Middle frontal gyrus (tissue), 1 donor: ENCODE data around the gene TMSB15B.
"Not testable (repeated sequence)": the region's sequence is repeated elsewhere in the genome, so short reads cannot be mapped to it uniquely, and the experiment has no call there.

Experiments
- DNase-seq: peaks from one replicate; pipeline ENCODE4 v3.0.0-alpha.2; 2015; ENCODE audit warnings: low spot score; ENCODE audit errors: extremely low spot score

TMSB15B gene

DNA sequence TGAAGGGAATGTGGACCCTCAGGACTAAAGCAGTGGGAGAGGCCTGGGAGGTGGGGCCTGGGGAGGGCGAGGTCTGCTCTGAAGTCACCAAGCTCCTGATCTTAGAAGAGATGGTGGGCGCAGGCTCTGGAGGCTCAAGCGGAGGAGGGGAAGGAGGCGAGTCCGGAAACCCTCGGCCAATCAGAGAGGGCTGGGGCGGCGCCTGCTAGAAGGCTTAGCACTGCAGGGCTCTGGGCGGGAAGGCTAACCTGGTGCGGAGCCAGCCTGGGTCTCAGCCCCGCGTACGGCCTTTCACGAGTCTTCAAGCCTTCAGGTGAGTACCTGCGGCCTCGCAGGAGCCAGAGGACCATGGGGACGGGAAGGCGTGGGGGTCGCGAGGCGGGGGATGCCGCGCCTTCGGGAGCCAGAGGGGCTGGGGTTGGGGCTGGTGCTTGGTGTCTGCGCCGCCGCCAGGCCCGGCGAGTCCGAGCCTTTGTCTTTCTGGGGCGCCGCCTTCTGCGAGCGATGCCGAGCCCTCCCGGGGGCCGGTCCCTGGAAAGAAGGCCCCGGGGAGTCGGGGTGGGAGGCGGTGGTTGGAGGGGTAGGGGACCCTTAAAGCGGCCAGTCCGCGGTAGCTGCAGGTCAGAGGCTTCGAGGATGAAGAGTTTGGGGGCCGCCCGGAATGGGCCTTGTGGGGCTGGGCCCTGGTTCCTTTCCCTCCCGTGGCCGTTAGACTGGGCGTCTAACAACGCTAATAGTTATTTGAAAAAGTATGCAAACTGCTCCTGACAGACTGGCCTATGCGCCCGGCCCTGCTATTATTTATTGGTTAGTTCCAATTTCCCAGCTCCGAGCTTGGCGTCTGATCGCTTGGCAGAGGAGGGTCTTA, at the start of gene TMSB15B:
TSS of gene TMSB15B (plus strand) at position 217 of the 868 bp plus-strand sequence.
- DNase-seq, result not testable (repeated sequence)

DNA sequence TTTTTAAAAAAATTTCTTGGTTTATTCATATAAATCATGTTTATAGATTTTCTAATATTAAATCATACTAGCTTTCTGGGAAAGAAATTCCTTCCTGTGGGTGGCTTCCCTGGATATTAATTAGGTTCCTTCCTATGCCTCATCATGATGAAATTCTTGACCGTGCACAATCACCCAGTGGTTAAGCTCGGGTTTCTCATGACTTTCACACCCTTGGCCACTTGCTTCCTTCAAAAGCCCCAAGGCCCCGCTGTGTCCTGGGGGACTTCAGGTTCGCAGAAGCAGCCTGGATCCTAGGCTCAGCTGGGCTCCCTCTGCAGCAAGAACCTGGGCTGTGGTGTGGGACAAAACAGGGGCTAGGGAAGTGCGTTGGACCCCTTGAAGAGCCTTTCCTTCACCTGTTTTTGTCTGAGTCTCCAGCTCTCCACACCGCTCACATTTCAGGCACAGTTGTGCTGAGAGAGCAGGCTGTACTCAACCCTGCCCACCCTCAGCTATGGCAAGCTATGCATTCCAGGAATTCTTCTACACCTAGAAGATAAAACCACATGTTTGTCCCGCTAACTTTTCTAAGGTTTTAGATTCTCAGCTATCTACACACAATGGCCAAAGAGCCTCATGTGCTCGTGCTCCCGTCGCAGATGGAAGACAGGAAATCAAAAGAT, 48.9 kb upstream of the TMSB15B start:
- DNase-seq, result no peak

DNA sequence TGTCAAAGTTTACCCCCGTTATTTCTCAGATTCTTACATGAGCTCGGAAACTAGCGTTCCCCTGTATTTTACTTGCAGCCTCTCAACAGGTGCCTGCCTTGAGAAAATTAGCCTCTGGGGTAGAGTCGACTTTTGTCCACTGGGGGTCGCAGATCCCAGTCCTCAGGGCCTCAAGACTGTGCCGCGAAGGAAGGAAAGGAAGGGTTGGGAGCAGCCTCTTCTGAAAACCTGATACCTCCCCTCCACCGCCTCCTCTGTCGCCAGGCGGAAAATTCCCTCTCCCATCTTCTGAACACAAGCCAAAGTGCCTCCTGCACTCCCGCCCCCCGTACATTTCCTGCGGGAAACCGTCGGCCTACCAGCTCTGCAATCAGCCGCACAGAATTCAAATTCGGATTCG, 44.4 kb upstream of the TMSB15B start:
- peak; percentile 6 for DNase-seq

DNA sequence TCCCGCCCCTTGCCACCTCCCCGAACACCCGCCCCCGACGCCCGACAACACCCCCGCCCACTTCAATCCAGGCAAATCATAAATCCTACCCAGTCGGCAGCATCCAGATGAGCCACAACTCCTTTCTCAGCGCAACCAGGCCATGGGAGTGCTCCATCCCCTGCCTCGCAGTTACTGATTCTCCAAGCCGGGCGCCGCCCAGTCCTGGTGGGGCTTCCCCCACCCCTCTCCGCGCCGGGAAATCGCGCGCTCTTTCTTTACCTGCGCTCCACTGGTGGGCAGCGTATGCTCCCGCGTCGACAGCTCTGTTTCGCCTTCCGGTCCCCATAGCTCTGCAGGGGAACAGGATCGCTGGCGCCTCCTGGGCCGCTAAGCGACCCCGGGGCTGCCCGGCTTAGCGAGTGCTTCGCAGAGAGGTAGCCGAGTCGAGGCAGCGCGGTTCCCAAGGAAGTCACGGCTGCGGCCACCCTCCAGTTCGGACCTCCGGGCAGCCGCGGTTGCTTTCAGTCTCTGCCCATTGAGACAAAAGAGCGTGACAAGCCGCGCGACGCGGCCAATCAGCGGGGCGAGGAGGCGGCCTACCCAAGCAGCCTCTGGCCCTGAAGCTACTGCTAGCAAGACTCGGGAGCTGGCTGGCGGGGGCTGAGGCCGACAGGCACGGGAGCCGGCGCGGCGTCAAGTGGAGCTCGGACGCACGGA, 43.7 kb upstream of the TMSB15B start:
- peak; percentile 3 for DNase-seq

DNA sequence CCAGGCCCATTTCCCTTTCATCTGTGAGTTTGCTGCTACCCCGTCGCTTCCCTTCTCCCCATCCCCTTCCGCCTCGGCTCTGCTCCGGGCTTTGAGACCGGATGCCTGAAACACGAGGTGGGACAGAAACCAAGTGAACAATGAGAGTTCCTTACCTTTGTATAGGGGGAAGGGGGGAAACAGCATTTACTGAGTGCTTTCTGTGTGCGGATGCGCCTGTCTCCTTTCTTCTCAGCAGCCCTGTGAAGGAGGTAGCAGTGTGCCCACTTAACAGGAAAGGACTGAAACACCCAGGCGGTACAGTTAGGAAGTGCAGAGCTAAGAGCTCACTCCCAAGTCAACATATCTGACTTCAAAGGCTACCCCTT, 43.2 kb upstream of the TMSB15B start:
- no peak for DNase-seq

DNA sequence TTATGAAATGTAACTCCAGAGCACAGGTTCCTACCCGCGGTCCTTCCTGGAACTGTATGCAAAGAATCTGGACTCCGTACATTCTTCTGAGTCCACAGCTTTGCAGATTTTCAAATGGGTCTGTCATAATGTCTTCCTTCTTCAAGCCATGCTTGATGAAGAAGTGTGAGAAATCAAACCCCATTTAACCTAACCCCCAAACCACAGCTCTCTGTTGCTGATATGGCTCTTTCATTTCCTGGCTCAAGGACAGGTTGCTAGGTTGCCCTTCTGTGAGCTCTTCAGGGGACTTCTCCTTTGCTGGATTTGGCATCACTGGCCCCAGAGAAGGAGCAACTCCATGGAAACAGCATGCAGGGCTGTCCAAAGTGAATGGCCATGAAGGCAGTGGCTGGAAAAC, 41.9 kb upstream of the TMSB15B start:
- not testable (repeated sequence) for DNase-seq

DNA sequence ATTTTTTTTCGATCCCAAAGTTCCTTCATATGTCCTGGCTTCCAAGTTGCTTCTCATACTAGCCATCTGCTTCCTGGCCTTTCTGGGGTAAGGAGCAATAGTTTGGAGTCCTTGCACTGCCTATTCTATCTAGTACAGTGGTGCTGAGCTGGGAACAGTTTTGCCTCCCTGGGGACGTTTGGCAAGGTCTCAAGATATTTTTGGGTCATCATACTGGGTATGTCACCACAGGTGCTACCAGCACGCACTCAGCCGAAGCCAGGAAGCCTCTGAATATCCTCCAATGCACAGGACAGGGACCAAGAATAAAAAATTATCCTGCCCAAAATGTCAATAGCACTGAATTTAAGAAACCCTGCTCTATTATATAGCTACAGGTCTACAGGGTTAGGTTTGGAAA, 35.4 kb upstream of the TMSB15B start:
- no peak for DNase-seq

DNA sequence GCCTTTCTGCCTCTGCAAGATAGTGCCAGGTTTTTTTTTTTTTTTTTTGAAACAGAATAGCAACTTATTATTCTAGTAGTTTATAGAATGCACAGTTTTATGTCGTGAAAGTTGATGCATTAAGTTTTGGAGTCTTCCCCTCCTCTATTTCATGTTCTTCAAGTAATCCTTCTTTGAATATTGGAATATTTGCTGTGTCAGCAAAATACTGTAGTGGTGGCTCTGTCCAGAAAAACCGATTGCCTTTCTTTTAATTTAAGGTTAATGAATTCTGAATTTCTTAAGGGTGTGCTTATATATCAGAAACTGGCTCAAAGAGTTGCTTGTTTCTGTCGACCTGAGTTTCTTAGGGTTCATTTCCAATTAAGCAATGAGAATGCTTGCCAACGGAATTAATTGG, 34.8 kb upstream of the TMSB15B start:
- DNase-seq, result no peak

DNA sequence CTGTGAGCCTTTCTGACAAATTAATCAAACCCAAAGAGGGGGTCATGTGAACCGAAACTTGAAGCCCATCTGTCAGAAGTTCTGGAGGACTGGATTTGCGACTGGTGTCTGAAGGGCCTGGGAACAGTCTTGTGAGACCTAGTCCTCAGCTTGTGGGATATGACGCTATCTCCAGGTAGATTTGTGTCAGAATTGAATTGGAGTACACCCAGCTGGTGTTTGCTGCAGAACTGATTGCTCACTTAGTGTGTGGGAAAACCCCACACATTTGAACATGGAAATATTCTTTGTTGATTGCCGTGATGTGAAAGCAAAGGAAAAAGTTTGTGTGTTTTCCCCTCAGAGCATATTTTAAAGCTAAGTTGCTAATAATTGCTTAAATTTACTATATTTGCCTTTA, 30.3 kb upstream of the TMSB15B start:
- no peak for DNase-seq

DNA sequence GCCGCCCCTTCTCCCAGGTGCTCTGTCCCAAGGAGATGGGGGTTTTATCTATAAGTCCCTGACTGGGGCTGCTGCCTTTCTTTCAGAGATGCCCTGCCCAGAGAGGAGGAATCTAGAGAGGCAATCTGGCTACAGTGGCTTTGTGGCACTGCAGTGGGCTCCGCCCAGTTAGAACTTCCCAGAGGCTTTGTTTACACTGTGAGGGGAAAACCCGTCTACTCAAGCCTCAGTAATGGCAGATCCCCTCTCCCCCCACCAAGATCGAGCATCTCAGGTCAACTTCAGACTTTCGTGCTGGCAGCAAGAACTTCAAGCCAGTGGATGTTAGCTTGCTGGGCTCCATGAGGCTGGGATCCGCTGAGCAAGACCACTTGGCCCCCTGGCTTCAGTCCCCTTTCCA, 22.2 kb upstream of the TMSB15B start:
- not testable (repeated sequence) for DNase-seq

DNA sequence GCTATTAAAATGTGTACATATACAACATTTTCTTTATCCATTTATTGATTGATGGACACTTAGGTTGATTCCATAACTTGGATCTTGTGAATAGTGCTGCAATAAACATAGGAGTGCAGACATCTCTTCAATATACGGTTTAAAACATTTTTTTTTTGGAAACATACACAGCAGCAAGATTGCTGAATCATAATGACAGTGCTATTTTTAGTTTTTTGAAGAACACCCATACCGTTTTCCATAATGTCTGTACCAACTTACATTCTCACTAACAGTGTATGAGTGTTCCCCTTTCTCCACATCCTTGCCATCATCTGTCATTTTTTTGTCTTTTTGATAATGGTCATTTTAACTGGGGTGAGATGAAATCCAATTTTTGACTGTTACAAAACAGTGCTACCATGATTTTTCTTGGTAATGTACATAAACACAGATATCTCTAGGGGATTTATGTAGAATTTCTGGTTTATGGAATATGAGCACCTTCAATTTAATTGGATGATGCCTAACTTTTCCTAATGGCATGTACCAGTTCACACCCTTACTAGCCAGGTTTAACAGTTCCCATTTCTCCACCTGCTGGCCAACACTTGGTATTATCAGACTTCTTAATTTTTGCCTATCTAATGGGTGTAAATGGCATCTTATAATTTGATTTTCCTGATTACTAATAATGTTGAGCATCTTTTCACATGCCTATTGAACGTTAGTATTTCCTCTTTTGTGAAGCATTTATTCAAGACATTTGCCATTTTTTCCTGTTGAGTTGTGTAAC, 21.0 kb upstream of the TMSB15B start:
- DNase-seq, result no peak

DNA sequence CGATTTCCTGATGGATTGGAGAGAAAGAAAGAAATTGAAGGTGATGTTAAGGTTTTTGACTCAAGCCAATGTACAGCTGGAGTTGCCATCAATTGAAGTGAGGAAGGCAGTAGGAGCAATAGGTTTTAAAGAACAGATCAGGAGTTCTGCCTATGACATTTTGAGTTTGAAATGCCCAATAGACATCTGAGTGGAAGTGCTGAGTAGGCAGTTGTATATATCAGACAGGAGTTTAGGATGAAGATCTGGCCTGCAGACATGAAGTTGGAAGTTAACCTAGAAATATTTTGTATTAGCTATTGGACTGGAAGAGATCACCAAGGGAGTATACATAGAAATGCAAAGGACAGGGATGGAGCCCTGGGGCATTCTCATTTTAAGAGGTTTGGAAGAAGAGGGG, 12.9 kb upstream of the TMSB15B start:
- DNase-seq, result no peak

DNA sequence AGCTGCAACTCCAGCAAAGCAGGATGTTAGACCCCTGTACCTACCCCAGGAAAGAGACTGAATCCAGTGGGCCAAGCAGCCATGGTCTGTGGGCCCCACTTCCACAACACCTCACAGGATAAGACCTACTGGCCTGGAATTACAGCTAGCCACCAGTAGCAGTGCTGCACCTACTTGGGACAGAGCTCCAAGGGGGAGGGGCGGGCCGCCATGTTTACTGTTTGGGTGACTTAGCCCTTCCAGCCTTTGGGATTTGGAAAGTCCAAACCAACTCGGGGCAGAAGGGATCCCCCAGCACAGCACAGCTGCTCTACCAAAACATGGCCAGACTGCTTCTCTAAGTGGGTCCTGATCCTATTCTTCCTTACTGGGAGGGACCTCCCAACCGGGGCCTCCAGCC, 9.1 kb upstream of the TMSB15B start:
- DNase-seq, result no peak

DNA sequence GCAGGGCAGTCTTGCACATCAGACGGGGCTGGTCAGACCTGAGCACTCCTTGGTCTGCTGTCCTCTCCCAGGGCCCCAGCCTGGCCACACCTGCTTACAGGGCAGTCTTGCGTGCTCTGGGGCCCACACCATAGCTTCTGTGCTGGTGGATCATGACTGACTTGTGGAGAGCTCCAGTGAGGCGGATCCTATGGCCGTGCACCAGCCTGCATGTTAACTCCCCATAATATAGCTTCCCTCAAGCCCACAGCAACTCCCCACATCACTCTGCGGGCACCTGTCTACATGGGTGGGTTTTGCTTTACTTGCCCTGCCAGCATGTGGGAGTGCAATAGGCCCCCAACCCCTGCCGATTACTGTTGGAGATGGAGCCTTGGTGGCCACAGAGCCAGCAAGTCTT, 8.2 kb upstream of the TMSB15B start:
- no peak for DNase-seq

DNA sequence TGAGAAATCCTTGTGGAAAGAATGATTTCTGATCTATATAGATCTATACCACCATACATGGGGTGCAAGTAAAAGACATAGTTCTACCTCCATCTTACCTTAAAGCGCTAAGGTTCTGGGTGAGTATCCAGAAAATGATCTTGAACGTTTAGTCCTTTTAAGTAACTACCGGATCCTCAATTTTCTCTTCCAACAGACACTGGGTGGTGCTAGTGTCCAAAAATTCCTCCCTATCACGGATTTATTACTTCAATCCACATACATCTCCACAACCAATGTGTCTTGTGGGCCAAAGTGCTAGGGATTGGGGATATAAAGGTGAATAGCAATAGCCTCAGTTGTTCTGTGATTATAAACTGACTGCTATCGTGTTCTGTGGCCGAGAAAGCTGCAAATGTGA, 1.8 kb upstream of the TMSB15B start:
- DNase-seq, result not testable (repeated sequence)

DNA sequence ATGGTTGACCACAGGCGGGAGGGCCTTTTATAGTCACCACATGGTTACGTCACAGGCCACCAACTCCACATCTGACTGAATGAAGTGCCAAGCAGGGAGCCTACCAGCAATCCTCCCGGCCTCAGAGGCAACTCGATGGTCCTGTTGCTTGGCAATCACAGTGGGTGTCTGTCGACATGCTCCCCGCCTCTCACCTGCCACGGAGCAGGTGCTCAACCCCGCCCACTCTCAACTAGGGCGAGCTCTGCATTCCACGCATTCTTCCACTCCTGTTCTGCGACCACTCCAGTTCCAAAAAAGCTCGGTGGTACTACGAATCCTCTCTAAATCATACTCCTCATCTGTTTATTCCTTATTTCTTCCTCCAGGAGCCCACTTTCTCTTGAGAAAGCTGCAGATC, 21.1 kb downstream of the TMSB15B start:
- DNase-seq, result not testable (repeated sequence)

DNA sequence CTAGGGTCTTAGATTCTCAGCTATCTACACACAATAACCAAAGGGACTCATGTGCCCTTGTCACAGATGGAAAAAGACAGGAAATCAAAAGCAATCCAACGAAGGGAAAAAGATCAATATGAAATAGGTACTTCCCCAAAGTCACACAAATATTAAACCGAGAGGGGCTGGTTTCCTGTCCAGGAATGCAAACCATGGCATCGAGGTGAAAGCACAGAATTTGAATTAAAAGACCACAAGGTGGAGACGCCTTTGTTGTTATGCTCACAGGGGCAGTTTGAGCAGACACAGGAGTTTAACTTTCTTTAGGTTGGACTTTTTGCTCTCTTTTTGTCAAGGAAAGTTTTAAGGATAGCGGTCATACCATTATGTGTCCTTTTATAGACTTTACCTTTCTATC, 36.8 kb downstream of the TMSB15B start:
- DNase-seq, result no peak

DNA sequence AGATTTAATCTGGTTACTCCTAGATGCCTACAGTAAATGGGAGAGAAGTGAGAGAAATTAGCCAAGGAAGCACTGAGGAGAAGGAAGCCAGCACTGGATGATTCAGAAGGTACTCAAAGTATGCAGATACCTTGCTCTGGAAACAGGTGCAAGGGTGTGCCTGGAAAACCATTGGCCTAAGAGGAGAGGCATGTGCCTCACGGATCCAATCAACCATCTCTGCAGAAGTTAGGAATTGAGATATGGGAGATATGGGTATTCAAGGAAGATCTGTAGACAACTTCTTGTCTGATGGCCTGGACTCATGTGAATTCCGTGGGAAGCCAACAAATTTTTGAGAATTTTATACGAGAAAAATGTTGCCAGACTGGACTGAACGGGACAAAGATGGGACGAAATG, 46.4 kb downstream of the TMSB15B start:
- DNase-seq, result no peak

DNA sequence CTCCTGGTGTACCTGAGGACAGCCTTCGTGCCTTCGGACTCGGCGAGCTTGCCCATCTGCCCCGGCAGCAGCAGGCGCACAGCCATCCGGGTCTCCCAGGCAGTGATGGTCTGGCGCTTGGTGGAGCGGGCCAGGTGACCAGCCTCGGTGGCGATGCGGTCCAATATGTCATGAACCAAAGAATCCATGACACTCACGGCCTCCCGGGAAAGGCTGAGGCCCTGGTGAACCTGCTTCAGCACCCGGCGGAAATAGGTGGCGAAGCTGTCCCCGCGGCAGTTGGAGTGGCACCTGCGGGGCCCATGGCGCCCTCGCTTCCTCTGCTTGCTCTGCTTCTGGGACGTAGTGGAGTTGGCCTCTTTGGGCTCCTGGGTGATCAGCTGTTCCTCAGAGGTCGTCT, 50.7 kb downstream of the TMSB15B start:
- no peak for DNase-seq

DNA sequence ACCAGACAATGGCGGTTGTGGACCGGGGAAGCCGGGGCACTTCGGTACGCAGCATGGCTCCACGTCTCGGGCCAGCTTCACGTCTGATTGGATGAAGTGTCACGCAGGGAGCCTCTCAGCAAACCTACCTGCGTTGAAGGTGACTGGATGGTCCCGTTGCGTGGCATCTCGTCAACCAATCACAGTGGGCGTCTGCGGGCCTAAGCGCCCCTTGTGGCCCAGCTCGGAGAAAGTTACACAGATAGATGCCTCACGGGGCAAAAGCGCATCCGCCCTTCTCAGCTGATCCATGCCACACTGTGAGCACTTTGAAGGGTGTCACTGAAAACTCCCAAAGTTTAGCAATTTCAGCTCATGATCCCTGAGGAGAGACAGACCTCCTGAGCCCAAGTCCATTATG, 51.2 kb downstream of the TMSB15B start, which contains the start of gene H2BW1:
TSS of gene H2BW1 (minus strand) at position 103 of the 400 bp plus-strand sequence. CDS start 132 bp downstream, outside the sequence.
- no peak for DNase-seq

DNA sequence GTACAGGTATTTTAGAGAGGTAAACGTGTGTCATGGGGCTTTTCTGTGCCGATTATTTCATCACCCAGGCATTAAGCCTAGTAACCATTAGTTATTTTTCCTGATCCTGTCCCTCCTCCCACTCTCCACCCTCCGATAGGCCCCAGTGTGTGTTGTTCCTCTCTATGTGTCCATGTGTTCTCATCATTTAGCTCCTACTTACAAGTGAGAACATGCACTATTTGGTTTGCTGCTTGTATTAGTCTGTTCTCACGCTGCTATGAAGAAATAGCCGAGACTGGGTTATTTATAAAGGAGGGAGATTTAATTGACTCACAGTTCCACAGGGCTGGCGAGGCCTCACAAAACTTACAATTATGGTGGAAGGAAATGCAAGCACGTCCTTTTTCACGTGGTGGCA, 53.1 kb downstream of the TMSB15B start:
- not testable (repeated sequence) for DNase-seq
